ENCODE measurements around the gene NCAPD2.

- TF ChIP-seq CTCF (IDR thresholded peaks at IDR 0.05) (no peak), POLR2A (IDR thresholded peaks at IDR 0.05) (no peak)
These were observed 61.3 kb downstream of the NCAPD2 start for GRCh38 chr12:6555018-6555691.
